ENCODE data around the gene PDILT.
"Not testable (repeated sequence)": the region's sequence is repeated elsewhere in the genome, so short reads cannot be mapped to it uniquely, and the experiment has no call there.

PDILT gene

GRCh38 chr16:20355114-20355782 lies 49.3 kb downstream of the PDILT start:
- no peak for DNase-seq

GRCh38 chr16:20353379-20353778 lies 51.2 kb downstream of the PDILT start:
- DNase-seq, result no peak

- DNase-seq, result no peak
Measured at GRCh38 chr16:20352615-20353014, 51.9 kb downstream of the PDILT start, which contains the start of gene UMOD. Gene UMOD (minus strand): TSS chr16:20352715. CDS start chr16:20350737, 1,978 bp downstream.

GRCh38 chr16:20349615-20350014 lies 54.9 kb downstream of the PDILT start:
- DNase-seq, result no peak

GRCh38 chr16:20348365-20349185 lies 56.0 kb downstream of the PDILT start:
- no peak for DNase-seq

- DNase-seq, result no peak
Measured at GRCh38 chr16:20347666-20348364, 56.7 kb downstream of the PDILT start.

- DNase-seq, result no peak
Measured at GRCh38 chr16:20344611-20345010, 59.9 kb downstream of the PDILT start.

GRCh38 chr16:20339744-20340143 lies 64.8 kb downstream of the PDILT start:
- no peak for DNase-seq

GRCh38 chr16:20336955-20337354 lies 67.6 kb downstream of the PDILT start:
- DNase-seq, result no peak

- DNase-seq, result no peak
Measured at GRCh38 chr16:20334396-20334795, 70.1 kb downstream of the PDILT start.

- DNase-seq, result no peak
Measured at GRCh38 chr16:20333120-20333519, 71.4 kb downstream of the PDILT start.

GRCh38 chr16:20332411-20332810 lies 72.1 kb downstream of the PDILT start:
- no peak for DNase-seq

GRCh38 chr16:20331635-20332034 lies 72.9 kb downstream of the PDILT start:
- DNase-seq, result no peak

GRCh38 chr16:20329392-20330138 lies 75.0 kb downstream of the PDILT start:
- DNase-seq, result no peak

- no peak for DNase-seq
Measured at GRCh38 chr16:20327444-20328041, 77.0 kb downstream of the PDILT start, which contains the start of gene GP2. Gene GP2 (minus strand): TSS chr16:20327513. CDS start chr16:20326431, 1,082 bp downstream.

- no peak for DNase-seq
Measured at GRCh38 chr16:20326321-20326720, 78.2 kb downstream of the PDILT start.

GRCh38 chr16:20325005-20325404 lies 79.5 kb downstream of the PDILT start:
- no peak for DNase-seq

GRCh38 chr16:20323591-20324117 lies 80.9 kb downstream of the PDILT start:
- no peak for DNase-seq

- no peak for DNase-seq
Measured at GRCh38 chr16:20322696-20323095, 81.8 kb downstream of the PDILT start.

- DNase-seq, result no peak
Measured at GRCh38 chr16:20321671-20322070, 82.9 kb downstream of the PDILT start.

GRCh38 chr16:20321051-20321450 lies 83.5 kb downstream of the PDILT start:
- DNase-seq, result not testable (repeated sequence)

GRCh38 chr16:20320592-20320991 lies 83.9 kb downstream of the PDILT start:
- no peak for DNase-seq
